Peyer's patch (tissue), 4 donors: Measurements from ENCODE around the gene BMPER.

ENCODE experiments used
- POLR2A ChIP-seq, 2 donors: fragments of 450-650 bp; IDR thresholded peaks; one replicate each; pipeline ENCODE4 v1.5.1; 2017; ENCODE audit warnings: antibody characterized with exemption in 2 of 2, mild to moderate bottlenecking in 2 of 2, moderate library complexity in 2 of 2
- TF ChIP-seq, protein P1 (sequence below), 6 experiments: fragments of 450-650 bp in 4 of 6; fragments of 200-600 bp in 2 of 6; sonication (generic) in 1 of 6; IDR thresholded peaks; one replicate each; pipeline ENCODE4 v1.5.1; 2017 to 2019; ENCODE audit warnings: antibody characterized with exemption in 6 of 6, mild to moderate bottlenecking in 3 of 6, moderate library complexity in 1 of 6

- TF ChIP-seq POLR2A (IDR thresholded peaks at IDR 0.05): no peak
- TF ChIP-seq, protein P1, sequence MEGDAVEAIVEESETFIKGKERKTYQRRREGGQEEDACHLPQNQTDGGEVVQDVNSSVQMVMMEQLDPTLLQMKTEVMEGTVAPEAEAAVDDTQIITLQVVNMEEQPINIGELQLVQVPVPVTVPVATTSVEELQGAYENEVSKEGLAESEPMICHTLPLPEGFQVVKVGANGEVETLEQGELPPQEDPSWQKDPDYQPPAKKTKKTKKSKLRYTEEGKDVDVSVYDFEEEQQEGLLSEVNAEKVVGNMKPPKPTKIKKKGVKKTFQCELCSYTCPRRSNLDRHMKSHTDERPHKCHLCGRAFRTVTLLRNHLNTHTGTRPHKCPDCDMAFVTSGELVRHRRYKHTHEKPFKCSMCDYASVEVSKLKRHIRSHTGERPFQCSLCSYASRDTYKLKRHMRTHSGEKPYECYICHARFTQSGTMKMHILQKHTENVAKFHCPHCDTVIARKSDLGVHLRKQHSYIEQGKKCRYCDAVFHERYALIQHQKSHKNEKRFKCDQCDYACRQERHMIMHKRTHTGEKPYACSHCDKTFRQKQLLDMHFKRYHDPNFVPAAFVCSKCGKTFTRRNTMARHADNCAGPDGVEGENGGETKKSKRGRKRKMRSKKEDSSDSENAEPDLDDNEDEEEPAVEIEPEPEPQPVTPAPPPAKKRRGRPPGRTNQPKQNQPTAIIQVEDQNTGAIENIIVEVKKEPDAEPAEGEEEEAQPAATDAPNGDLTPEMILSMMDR (IDR thresholded peaks at IDR 0.05): no peak
Measured at GRCh38 chr7:34143402-34143801, 238.1 kb downstream of the BMPER start.
